ENCODE measurements around the gene GP1BB. TPM values are rescaled to one million over a fixed set of nuclear protein-coding genes. Genes with fewer than 3 reads are reported as not detected.

GP1BB gene
- total and polyA plus RNA-seq, 10 of the 15 experiments (the other 5 are each of a cell fraction or from before 2014, with no cell fraction given): 0.05 to 0.28 (median 0.28) TPM; not detected in 7

DNA sequence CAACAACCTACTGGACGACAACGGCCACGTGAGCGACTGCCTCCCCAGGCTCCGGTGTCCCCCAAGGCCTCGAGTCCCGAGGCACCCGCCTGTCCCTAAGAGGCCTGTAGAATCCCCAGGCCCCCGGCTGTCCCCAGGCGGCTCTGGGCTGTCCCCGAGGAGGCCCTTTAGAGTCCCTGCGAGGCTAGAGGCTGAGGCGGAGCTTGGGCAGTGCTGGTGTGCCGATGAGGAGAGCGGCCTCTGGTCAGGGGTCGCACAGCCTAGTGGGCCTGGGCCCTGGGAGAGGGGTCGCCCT, 40.9 kb downstream of the GP1BB start:
- Histone ChIP-seq H3K27me3 (replicated peaks in 1 of 2; ENCODE audit: control insufficient read depth in 2 of 2, insufficient read depth in 2 of 2, low read length in 1 of 2) (peaks cover 11 to 16% of the 10 kb centered on the region in 2 experiments), H3K9ac (ENCODE audit: control insufficient read depth, insufficient read depth, low read length) (no peak overlapping the region), H3K4me3 (no peak overlapping the region), H3K9me3 (replicated peaks; ENCODE audit: control insufficient read depth, insufficient read depth, low read length) (no peaks in the 10 kb centered on the region), H3K27ac (ENCODE audit: control insufficient read depth, insufficient read depth) (no peak overlapping the region), H4K20me1 (ENCODE audit: control insufficient read depth, insufficient read depth) (no peaks in the 10 kb centered on the region), H3K36me3 (ENCODE audit: control insufficient read depth in 2 of 2, insufficient read depth in 2 of 2, low read length in 1 of 2) (no peaks in the 10 kb centered on the region), H3K4me1 (ENCODE audit: control insufficient read depth, insufficient read depth, low read length) (no peaks in the 10 kb centered on the region), H3K79me2 (ENCODE audit: control insufficient read depth, insufficient read depth, low read length) (no peaks in the 10 kb centered on the region), H2AFZ (ENCODE audit: control insufficient read depth, low read depth, low read length) (no peak overlapping the region), H3K4me2 (ENCODE audit: control insufficient read depth, insufficient read depth) (no peak overlapping the region)
- in situ Hi-C loops (cut with MboI) (no loop called here), intact Hi-C loops (cut with micrococcal nuclease; ENCODE audit: unreplicated experiment) (no loop called here)
- DNase-seq (ENCODE audit: low read depth, low spot score) (no peak), ATAC-seq (no peak), FAIRE-seq (no peak)
- CTCF ChIA-PET: no interaction called here
- SMC1A ChIA-PET (ENCODE audit: uncharacterized antibody, unreplicated experiment): no interaction called here
- RAD21 ChIA-PET (ENCODE audit: unreplicated experiment): no interaction called here
- POLR2A ChIA-PET: no interaction called here
- TF ChIP-seq CEBPB (IDR thresholded peaks at IDR 0.05; ENCODE audit: borderline replicate concordance in 1 of 2, low read depth in 2 of 2, low read length in 2 of 2) (no peak), POU2F2 (IDR thresholded peaks at IDR 0.05; ENCODE audit: borderline replicate concordance, low read depth, low read length) (no peak), SIX5 (IDR thresholded peaks at IDR 0.05; ENCODE audit: low read depth, low read length, severe bottlenecking) (no peak), SUZ12 (IDR thresholded peaks at IDR 0.05; ENCODE audit: unreplicated experiment) (no peak), MYB (IDR thresholded peaks at IDR 0.05; ENCODE audit: borderline replicate concordance, low read depth, low read length) (no peak), KDM1A (IDR thresholded peaks at IDR 0.05; ENCODE audit: borderline replicate concordance) (no peak), EED (IDR thresholded peaks at IDR 0.05; ENCODE audit: low read depth) (no peak), SREBF1 (IDR thresholded peaks at IDR 0.05; ENCODE audit: low read length) (no peak), SPI1 (IDR thresholded peaks at IDR 0.05; ENCODE audit: borderline replicate concordance, insufficient read depth, low read depth, low read length) (no peak), POLR2A (IDR thresholded peaks at IDR 0.05; ENCODE audit: low read depth, low read length) (no peak), SREBF2 (IDR thresholded peaks at IDR 0.05; ENCODE audit: low read length) (no peak), KAT2A (conservative IDR thresholded peaks at IDR 0.05; ENCODE audit: control insufficient read depth, low read depth, low read length) (no peak), ZZZ3 (IDR thresholded peaks at IDR 0.05; ENCODE audit: control insufficient read depth, insufficient read length, low read depth) (no peak), ZBTB4 (CRISPR knock-in tag; IDR thresholded peaks at IDR 0.05) (no peak), NFXL1 (IDR thresholded peaks at IDR 0.05; ENCODE audit: borderline replicate concordance) (no peak), CBX5 (IDR thresholded peaks at IDR 0.05; ENCODE audit: low read depth) (no peak), SMC3 (IDR thresholded peaks at IDR 0.05; ENCODE audit: borderline replicate concordance, low read length) (no peak), NFYA (IDR thresholded peaks at IDR 0.05; ENCODE audit: borderline replicate concordance, low read depth, low read length) (no peak)
- 59% methylated on average over 17 of the region's 17 CpGs for WGBS (ENCODE audit: insufficient coverage, insufficient replicate concordance, low lambda C conversion rate, missing lambda C conversion rate)
- BruUV-seq (replicated peaks): no TSS peak
